SK-N-SH (cell line): ENCODE measurements around the gene PSME4. TPM values are rescaled to one million over a fixed set of nuclear protein-coding genes. Genes with fewer than 3 reads are reported as not detected.

Source experiments
- CTCF ChIA-PET: fragments of 300-600, 350-600 bp; formaldehyde crosslinking; extraction: SDS; loops from one replicate; lab custom pipeline; 2021; lab: Yijun Ruan, JAX
- POLR2A ChIA-PET: fragments of 350-600 bp; sonication (Branson Sonifier 250); formaldehyde crosslinking; extraction: SDS; loops from one replicate; lab custom pipeline; 2020; ENCODE audit warnings: antibody characterized with exemption, inconsistent platforms; lab: Yijun Ruan, JAX
- DNase-seq: peaks from one replicate; pipeline ENCODE4 v3.0.0; 2012
- H2AFZ ChIP-seq: fragments of 200-600 bp; sonication (generic); 2 replicates; pipeline ENCODE4 v1.8.1; 2016; ENCODE audit warnings: antibody characterized with exemption, mild to moderate bottlenecking, low read depth
- H3F3A ChIP-seq: fragments of 200-600 bp; sonication (generic); replicated peaks from 2 replicates; pipeline ENCODE3; 2016; ENCODE audit warnings: antibody characterized with exemption, mild to moderate bottlenecking; ENCODE audit not compliant: insufficient read depth
- H3K27ac ChIP-seq, 2 experiments: fragments of 200-500 bp in 1 of 2; fragments of 200-600 bp in 1 of 2; sonication (Bioruptor generic) in 1 of 2; sonication (generic), shearing (Covaris generic) in 1 of 2; 2 replicates each; pipeline versions ENCODE4 v1.5.1 to v1.6.1; 2014 to 2016; ENCODE audit warnings: low read depth in 2 of 2, inconsistent platforms in 1 of 2, low read length in 1 of 2, mild to moderate bottlenecking in 1 of 2, mixed read lengths in 1 of 2
- H3K27me3 ChIP-seq: fragments of 200-600 bp; sonication (generic), shearing (Covaris generic); 2 replicates; pipeline ENCODE4 v1.6.1; 2016; ENCODE audit warnings: mixed run types; ENCODE audit not compliant: insufficient read depth
- H3K36me3 ChIP-seq, 2 experiments: fragments of 200-500 bp in 1 of 2; fragments of 200-600 bp in 1 of 2; sonication (Bioruptor generic) in 1 of 2; sonication (generic) in 1 of 2; replicated peaks in 1 of 2; 2 replicates each; pipeline versions ENCODE3 to v1.5.1; 2014 to 2016; ENCODE audit warnings: low read length in 1 of 2, mild to moderate bottlenecking in 1 of 2; ENCODE audit not compliant: insufficient read depth in 2 of 2, control insufficient read depth in 1 of 2
- H3K4me1 ChIP-seq, 2 experiments: fragments of 200-500 bp in 1 of 2; fragments of 200-600 bp in 1 of 2; sonication (Bioruptor generic) in 1 of 2; sonication (generic), shearing (Covaris generic) in 1 of 2; 2 replicates each; pipeline versions ENCODE4 v1.5.1 to v1.6.1; 2014 to 2016; ENCODE audit warnings: low read depth in 1 of 2, low read length in 1 of 2, mixed run types in 1 of 2; ENCODE audit not compliant: insufficient read depth in 2 of 2, control insufficient read depth in 1 of 2
- H3K4me2 ChIP-seq: fragments of 200-600 bp; sonication (generic), shearing (Covaris generic); 2 replicates; pipeline ENCODE4 v1.6.1; 2017; ENCODE audit warnings: mixed run types
- H3K4me3 ChIP-seq, 2 experiments: fragments of 200-500 bp in 1 of 2; fragments of 200-600 bp in 1 of 2; sonication (Bioruptor generic) in 1 of 2; sonication (generic), shearing (Covaris generic) in 1 of 2; 2 replicates each; pipeline versions ENCODE4 v1.5.1 to v1.8.1; 2014 to 2016; ENCODE audit warnings: low read depth in 2 of 2, inconsistent platforms in 1 of 2, low read length in 1 of 2, mild to moderate bottlenecking in 1 of 2, mixed read lengths in 1 of 2, moderate library complexity in 1 of 2
- H3K79me2 ChIP-seq: fragments of 200-600 bp; sonication (generic); 2 replicates; pipeline ENCODE4 v1.8.1; 2017; ENCODE audit warnings: mild to moderate bottlenecking; ENCODE audit not compliant: insufficient read depth
- H3K9ac ChIP-seq: fragments of 200-600 bp; sonication (generic); 2 replicates; pipeline ENCODE4 v1.6.1; 2017; ENCODE audit warnings: mixed run types
- H3K9me2 ChIP-seq: fragments of 200-600 bp; sonication (generic); 2 replicates; pipeline ENCODE4 v1.6.1; 2017; ENCODE audit warnings: mixed run types
- H3K9me3 ChIP-seq: fragments of 200-600 bp; sonication (generic); 2 replicates; pipeline ENCODE4 v1.6.1; 2017; ENCODE audit warnings: mixed run types, mild to moderate bottlenecking, moderate library complexity
- H4K20me1 ChIP-seq: fragments of 200-600 bp; sonication (generic); 2 replicates; pipeline ENCODE4 v1.6.1; 2017; ENCODE audit warnings: mild to moderate bottlenecking, mixed run types; ENCODE audit not compliant: insufficient read depth
- GATA2 ChIP-seq: sonication (generic); formaldehyde crosslinking; IDR thresholded peaks from 2 replicates; pipeline ENCODE4 v1.5.0; 2020; ENCODE audit warnings: mild to moderate bottlenecking, missing genetic modification reagents
- NRF1 ChIP-seq: IDR thresholded peaks from 2 replicates; pipeline ENCODE4 v1.6.1; 2012; ENCODE audit warnings: low read depth, mild to moderate bottlenecking, low read length
- POLR2AphosphoS5 ChIP-seq: IDR thresholded peaks from 2 replicates; pipeline ENCODE4 v1.6.1; 2012; ENCODE audit warnings: low read depth, low read length
- RAD21 ChIP-seq: IDR thresholded peaks from 2 replicates; pipeline ENCODE4 v1.6.1; 2012; ENCODE audit warnings: mild to moderate bottlenecking, low read length
- RCOR1 ChIP-seq: fragments of 150-350 bp; IDR thresholded peaks from 2 replicates; pipeline ENCODE4 v1.6.1; 2017; ENCODE audit warnings: antibody characterized with exemption, low read length
- TCF12 ChIP-seq: IDR thresholded peaks from 2 replicates; pipeline ENCODE4 v1.4.0; 2012
- TEAD4 ChIP-seq: IDR thresholded peaks from 2 replicates; pipeline ENCODE4 v1.4.0; 2012; ENCODE audit warnings: mild to moderate bottlenecking, borderline replicate concordance; ENCODE audit not compliant: insufficient read depth
- WGBS: methylation state at CpG from one replicate; pipeline ENCODE4 v1.1.6; 2017; ENCODE audit warnings: low lambda C conversion rate; 5-methylcytosine and 5-hydroxymethylcytosine counted together
- polyA plus RNA-seq, 3 experiments: library from polyadenylated mRNA; depleted of rRNA; stranded (reverse); fragments of >200 nt; gene quantifications; 2 replicates each; pipeline ENCODE4 v1.2.3, GENCODE V29; 2012
- TF ChIP-seq, protein P1 (sequence below): fragments of 200-600 bp; sonication (generic); IDR thresholded peaks from 2 replicates; pipeline ENCODE4 v1.6.1; 2017; ENCODE audit warnings: antibody characterized with exemption, mild to moderate bottlenecking, moderate library complexity
- TF ChIP-seq, protein P2 (sequence below): IDR thresholded peaks from 2 replicates; pipeline ENCODE4 v1.4.0; 2012; ENCODE audit warnings: low read depth, borderline replicate concordance

Gene PSME4
- polyA plus RNA-seq, 1 of the 3 experiments (the other 2 are of a cell fraction) = 12.8 TPM

DNA sequence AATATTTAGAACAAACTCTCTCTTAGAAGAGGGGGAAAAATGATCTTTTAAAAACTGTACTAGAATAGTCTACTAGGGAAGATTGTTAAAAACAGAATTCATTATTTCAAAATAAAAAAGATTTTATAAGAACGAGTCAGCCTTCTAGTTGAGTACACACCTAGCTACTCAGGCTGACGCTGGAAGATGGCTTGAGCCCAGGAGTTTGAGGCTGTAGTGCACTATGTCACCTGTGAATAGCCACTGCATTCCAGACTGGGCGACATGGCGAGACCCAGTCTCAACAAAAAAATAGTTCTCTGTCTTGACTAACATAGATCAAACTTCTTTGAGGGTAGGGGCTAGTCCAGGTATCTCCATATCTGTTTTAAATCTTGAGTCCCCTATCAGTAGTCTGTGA, 150.1 kb downstream of the PSME4 start:
- Histone ChIP-seq H3K9me3 (no peaks in the 10 kb centered on the region), H3K27me3 (no peaks in the 10 kb centered on the region), H4K20me1 (no peaks in the 10 kb centered on the region), H3K36me3 (peaks cover 31 to 40% of the 10 kb centered on the region in 2 experiments), H3K4me3 (no peak overlapping the region), H3K4me1 (no peaks in the 10 kb centered on the region), H3K9ac (no peak overlapping the region), H3K79me2 (no peaks in the 10 kb centered on the region), H3K27ac (no peak overlapping the region), H3F3A (no peaks in the 10 kb centered on the region), H3K4me2 (no peak overlapping the region), H3K9me2 (no peaks in the 10 kb centered on the region), H2AFZ (no peak overlapping the region)
- ChIA-PET POLR2A (no interaction called here), CTCF (interaction anchor here (1.7 kb wide), 1 partner anchor 24 kb away, joined by 3 read pairs; no protein-coding TSS in a partner anchor)
- no peak for DNase-seq
- no peak for TF ChIP-seq NRF1
- no peak for TF ChIP-seq RAD21
- no peak for TF ChIP-seq GATA2 (CRISPR knock-in tag)
- no peak for TF ChIP-seq TEAD4
- TF ChIP-seq, protein P1, sequence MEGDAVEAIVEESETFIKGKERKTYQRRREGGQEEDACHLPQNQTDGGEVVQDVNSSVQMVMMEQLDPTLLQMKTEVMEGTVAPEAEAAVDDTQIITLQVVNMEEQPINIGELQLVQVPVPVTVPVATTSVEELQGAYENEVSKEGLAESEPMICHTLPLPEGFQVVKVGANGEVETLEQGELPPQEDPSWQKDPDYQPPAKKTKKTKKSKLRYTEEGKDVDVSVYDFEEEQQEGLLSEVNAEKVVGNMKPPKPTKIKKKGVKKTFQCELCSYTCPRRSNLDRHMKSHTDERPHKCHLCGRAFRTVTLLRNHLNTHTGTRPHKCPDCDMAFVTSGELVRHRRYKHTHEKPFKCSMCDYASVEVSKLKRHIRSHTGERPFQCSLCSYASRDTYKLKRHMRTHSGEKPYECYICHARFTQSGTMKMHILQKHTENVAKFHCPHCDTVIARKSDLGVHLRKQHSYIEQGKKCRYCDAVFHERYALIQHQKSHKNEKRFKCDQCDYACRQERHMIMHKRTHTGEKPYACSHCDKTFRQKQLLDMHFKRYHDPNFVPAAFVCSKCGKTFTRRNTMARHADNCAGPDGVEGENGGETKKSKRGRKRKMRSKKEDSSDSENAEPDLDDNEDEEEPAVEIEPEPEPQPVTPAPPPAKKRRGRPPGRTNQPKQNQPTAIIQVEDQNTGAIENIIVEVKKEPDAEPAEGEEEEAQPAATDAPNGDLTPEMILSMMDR = no peak
- TF ChIP-seq POLR2AphosphoS5 = no peak
- TF ChIP-seq, protein P2, sequence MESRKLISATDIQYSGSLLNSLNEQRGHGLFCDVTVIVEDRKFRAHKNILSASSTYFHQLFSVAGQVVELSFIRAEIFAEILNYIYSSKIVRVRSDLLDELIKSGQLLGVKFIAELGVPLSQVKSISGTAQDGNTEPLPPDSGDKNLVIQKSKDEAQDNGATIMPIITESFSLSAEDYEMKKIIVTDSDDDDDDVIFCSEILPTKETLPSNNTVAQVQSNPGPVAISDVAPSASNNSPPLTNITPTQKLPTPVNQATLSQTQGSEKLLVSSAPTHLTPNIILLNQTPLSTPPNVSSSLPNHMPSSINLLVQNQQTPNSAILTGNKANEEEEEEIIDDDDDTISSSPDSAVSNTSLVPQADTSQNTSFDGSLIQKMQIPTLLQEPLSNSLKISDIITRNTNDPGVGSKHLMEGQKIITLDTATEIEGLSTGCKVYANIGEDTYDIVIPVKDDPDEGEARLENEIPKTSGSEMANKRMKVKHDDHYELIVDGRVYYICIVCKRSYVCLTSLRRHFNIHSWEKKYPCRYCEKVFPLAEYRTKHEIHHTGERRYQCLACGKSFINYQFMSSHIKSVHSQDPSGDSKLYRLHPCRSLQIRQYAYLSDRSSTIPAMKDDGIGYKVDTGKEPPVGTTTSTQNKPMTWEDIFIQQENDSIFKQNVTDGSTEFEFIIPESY = no peak
- 92% methylated on average over 4 of the region's 4 CpGs for WGBS

DNA sequence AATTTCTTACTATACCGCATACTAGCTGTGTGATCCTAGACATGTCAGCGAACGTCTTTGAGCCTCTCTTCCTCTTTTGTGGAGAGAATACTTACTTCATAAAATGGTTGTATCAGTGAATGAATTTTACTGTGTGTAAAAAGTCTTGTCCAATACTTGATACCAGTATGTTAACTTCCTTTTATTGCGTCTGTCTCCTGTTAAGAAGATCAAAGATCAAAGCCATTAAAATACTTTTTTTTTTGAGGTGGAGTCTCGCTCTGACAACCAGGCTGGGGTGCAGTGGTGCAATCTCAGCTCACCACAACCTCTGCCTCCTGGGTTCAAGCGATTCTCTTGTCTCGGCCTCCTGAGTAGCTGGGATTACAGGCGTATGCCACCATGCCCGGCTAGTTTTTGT, 150.7 kb downstream of the PSME4 start:
- POLR2A ChIA-PET = no interaction called here
- WGBS = 93% methylated on average over 9 of the region's 9 CpGs
- no peaks in the 10 kb centered on the region for H3K9me2 ChIP-seq

More for the DNA sequence above, 150.7 kb downstream of the PSME4 start:
- no peaks in the 10 kb centered on the region for H3K9me3 ChIP-seq
- H3K79me2 ChIP-seq = no peaks in the 10 kb centered on the region
- H3K36me3 ChIP-seq = peaks cover 36 to 46% of the 10 kb centered on the region in 2 experiments
- no peak overlapping the region for H3K4me2 ChIP-seq
- no peaks in the 10 kb centered on the region for H3K4me1 ChIP-seq
- CTCF ChIA-PET = interaction anchor here (1.7 kb wide), 1 partner anchor 24 kb away, joined by 3 read pairs; no protein-coding TSS in a partner anchor
- no peak overlapping the region for H2AFZ ChIP-seq
- H3K27ac ChIP-seq = no peak overlapping the region
- no peaks in the 10 kb centered on the region for H3F3A ChIP-seq
- H3K9ac ChIP-seq = no peak overlapping the region
- no peaks in the 10 kb centered on the region for H4K20me1 ChIP-seq
- H3K4me3 ChIP-seq = no peak overlapping the region
- no peaks in the 10 kb centered on the region for H3K27me3 ChIP-seq
- TF ChIP-seq TCF12 (no peak), RCOR1 (no peak)
- DNase-seq = no peak
